GM21619 (cell line): Measurements from ENCODE around the gene SEC14L3.

Experiments used
- ATAC-seq: cut with Tn5 transposase; IDR thresholded peaks from one replicate; pipeline ENCODE4 v1.9.1; 2021; ENCODE audit not compliant: unreplicated experiment

Gene SEC14L3

DNA sequence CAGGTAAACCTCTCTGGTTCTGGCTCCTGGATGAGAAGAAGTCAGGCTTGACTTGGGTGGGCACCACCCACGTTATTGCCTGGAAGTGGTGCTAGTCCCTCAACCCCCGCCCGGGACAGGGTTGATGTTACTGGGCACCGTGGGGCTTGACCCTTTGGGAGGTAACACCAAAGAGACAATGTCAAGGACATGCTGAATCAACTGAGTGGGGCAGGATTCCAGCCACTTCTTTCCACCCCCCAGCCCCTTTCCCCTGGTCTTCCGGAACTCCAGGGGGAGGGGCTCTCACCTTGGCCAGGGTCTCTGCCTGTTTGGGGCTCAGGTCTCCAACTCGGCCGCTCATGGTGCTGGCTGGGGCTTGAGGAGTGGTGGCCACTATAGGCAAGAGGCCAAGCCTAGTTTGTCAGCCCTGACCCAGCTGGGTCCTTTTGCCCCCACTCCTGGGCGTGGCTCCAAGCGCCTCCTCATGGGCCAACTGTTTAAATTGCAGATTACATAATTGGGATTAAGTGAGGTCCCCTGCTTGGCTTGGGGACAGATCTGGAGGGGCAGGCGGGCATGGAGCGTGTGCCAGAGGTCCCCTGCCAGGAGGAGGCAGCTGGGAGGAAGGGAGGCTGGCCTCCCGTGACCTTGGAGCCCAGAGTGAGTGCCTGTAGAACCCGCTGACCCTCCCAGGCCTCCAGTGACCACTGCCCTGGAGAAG lies at the start of gene SEC14L3:
Gene SEC14L3 (minus strand): TSS at position 402 of the 703 bp plus-strand sequence. CDS start 59 bp downstream, at position 343.
- ATAC-seq: no peak

- ATAC-seq: no peak
Measured at GRCh38 chr22:30519842-30520425, 48.1 kb upstream of the SEC14L3 start.

GRCh38 chr22:30516731-30517130 lies 44.9 kb upstream of the SEC14L3 start:
- no peak for ATAC-seq

DNA sequence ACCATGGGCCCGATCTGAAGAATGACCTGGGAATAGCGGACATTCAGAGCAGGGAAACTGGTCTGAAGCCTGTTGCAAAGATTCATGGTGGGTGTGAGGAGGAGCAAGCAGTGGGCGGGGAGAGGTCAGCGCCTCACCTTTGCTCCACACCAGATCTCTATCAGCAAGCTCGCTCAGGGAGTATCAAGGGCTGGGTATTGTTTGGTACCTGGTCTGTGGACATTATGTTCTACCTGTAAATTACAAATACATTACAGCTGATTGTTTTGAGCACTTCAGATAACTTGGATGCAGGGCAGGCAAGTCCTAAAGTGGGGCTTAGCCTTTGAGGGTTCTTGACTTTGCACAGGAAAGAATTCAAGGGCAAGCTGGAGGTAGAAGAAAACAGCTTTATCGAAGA lies 44.5 kb upstream of the SEC14L3 start:
- no peak for ATAC-seq

DNA sequence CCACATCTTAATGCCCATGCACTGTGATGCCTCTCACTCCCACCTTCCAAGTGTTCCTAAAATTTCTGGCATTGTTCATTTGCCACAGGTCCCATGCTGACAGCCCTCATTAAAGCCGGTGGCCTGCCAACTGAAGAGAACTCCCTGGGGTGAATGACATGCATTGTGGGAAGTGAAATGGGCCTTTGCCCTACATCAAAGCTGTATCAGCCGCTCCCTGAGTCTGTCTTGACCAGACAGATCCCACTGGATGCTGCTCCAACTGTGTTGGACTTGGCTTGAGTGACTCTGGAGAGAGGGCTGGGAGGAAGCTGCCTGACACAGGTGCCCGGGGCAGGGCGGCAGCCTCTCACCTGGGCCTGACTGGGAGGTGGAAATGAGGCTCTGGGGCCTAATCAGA lies 42.4 kb upstream of the SEC14L3 start:
- ATAC-seq: no peak

DNA sequence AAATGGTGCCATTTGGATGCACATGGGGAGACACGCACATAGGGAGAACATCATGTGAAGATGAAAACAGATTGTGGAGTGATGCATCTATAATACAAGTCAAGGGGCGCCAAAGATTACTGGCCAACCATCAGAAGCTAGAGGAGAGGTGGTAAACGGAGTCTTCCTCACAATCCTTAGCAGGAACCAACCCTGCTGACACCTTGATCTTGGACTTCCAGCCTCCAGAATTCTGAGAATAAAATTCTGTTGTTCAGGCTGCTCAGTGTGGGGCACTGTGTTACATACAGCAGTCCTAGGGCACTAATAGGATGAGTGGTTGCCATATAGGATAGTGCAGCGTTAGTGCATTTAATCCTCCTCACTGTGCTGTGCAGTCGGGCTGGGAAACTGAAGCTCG lies 41.6 kb upstream of the SEC14L3 start:
- no peak for ATAC-seq

GRCh38 chr22:30511911-30512310 lies 40.1 kb upstream of the SEC14L3 start:
- no peak for ATAC-seq

DNA sequence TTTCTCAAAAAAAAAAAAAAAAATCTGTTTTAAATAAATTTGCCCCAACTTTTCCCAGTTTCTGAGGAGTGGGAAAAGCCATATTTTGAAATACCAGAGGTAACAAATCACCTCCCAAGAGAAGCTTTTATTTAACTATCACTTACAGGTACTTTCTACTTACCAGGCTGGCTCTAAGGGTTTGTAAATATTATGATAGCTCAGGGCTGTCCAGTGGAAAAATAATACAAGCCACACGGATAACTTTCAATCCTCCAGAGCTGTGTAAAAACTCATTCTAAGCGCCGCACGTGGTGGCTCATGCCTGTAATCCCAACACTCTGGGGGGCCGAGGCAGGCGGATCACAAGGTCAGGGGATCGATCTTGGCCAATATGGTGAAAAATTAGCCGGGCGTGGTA lies 39.3 kb upstream of the SEC14L3 start:
- ATAC-seq: no peak

DNA sequence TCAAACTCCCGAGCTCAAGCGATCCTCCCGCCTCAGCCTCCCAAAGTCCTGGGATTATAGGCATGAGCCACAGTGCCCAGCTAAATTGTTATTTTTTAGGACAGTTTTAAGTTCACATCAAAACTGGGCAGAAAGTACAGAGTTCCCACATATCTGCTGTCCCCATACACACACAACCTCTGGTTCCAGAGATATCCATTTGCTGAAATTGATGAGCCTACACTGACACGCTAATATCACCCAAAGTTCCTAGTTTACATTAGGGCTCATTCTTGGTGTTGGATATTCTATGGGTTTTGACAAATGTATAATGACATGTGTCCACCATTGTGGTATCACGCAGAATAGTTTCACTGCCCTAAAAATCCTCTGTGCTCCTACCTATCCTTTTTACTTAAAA lies 36.4 kb upstream of the SEC14L3 start:
- no peak for ATAC-seq

DNA sequence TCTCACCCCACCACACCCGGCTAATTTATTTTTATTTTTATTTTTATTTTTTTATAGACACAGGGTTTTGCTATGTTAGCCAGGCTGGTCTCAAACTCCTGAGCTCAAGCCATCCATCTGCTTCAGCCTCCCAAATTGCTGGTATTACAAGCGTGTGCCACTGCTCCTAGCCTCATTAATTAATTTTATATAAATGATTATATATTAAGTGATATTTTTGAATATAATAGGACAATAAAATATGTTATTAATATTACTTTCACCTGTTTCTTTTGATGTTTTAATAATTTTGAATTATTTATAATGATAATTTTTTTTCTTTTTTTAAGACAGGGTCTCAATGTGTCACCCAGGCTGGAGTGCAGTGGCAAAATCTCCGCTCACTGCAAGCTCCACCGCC lies 35.9 kb upstream of the SEC14L3 start:
- ATAC-seq: no peak

GRCh38 chr22:30506507-30506968 lies 34.7 kb upstream of the SEC14L3 start:
- ATAC-seq: no peak

- ATAC-seq: no peak
Measured at GRCh38 chr22:30503551-30503950, 31.7 kb upstream of the SEC14L3 start.

DNA sequence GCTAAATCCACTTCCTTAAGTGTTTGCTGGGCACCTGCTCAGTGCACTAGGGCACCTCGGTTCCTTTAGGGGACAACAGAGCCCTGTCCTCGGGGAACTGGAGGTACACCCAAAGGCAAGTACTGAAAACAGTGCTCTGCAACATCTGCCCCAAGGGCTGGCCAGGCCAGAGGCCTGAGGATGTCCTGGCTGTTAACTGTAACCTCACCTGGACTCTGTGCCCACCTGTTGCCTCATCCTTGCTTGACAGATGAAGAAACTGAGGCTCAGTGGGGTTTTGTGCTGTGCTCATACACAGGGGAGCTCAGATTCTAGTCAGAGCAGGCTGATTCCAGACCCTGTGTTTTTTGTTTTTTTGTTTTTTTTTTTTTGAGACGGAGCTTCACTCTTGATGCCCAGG lies 31.1 kb upstream of the SEC14L3 start:
- ATAC-seq: no peak

- ATAC-seq: no peak
Measured at GRCh38 chr22:30502153-30502552, 30.3 kb upstream of the SEC14L3 start.

GRCh38 chr22:30500628-30501027 lies 28.8 kb upstream of the SEC14L3 start:
- no peak for ATAC-seq

- ATAC-seq: no peak
Measured at GRCh38 chr22:30497466-30498150, 25.8 kb upstream of the SEC14L3 start.

GRCh38 chr22:30495041-30495784 lies 23.4 kb upstream of the SEC14L3 start:
- ATAC-seq: no peak

GRCh38 chr22:30492144-30492543 lies 20.3 kb upstream of the SEC14L3 start:
- ATAC-seq: no peak

DNA sequence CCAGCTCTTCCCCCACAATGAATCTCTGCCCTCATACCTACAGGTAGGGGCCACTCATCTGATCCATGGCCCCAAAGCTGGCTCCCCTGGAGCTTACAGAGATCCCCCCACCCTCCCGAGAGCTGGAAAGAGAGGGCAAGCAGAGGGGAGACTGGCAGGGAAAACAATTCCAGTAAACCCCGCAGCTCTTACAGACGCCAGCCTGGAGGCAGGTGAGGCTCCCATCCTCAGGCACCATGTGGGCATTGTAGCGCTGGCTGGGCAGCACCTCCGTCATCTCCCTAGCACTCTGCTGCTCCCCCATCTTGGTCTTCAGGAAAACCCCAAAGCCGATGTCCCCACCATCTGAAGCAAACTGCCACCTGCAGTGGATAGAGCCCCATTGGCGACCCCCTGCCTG lies 19.6 kb upstream of the SEC14L3 start:
- no peak for ATAC-seq

- ATAC-seq: no peak
Measured at GRCh38 chr22:30490399-30490798, 18.6 kb upstream of the SEC14L3 start.

DNA sequence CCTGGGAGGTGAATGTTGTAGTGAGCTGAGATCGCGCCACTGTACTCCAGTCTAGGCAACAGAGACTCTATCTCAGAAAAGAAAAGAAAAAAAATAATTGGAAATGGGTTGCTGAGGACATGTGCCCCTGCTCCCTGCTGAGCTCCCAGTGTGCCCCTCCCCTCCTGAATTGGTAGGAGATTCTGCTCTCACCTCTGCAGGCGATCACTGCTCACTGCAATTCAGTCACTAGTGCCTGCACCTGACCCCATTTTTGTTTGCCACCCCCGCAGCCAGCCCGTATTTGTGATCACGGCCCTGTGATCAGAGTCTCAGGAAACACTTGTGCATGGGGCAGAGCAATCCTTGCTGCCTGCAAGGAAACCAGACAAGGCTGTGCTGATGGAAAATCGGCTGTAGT lies 16.3 kb upstream of the SEC14L3 start:
- no peak for ATAC-seq
